H7 (cell line): ENCODE results near the gene GPR37. TPM values are rescaled to one million over a fixed set of nuclear protein-coding genes. Genes with fewer than 3 reads are reported as not detected.

ENCODE experiments used
- DNase-seq: peaks from one replicate; pipeline ENCODE4 v3.0.0; 2012
- H3K27me3 ChIP-seq: 2 replicates; pipeline ENCODE4 v1.6.0; 2011; ENCODE audit warnings: mild to moderate bottlenecking, low read length; ENCODE audit not compliant: control insufficient read depth, insufficient read depth
- H3K36me3 ChIP-seq: replicated peaks from 2 replicates; pipeline ENCODE4 v1.5.1; 2011; ENCODE audit warnings: low read length; ENCODE audit not compliant: control insufficient read depth, insufficient read depth
- H3K4me3 ChIP-seq: 2 replicates; pipeline ENCODE4 v1.5.1; 2011; ENCODE audit warnings: low read depth, mild to moderate bottlenecking, control low read depth, low read length, moderate library complexity; ENCODE audit not compliant: insufficient read depth
- total RNA-seq: library from RNA; depleted of rRNA; stranded (reverse); fragments of >200 nt; shearing (Covaris generic); gene quantifications from 2 replicates; pipeline ENCODE4 v1.2.3, GENCODE V29; 2014

GPR37 gene
- total RNA-seq, 1 experiment from 2014 or later: 20.0 TPM

DNA sequence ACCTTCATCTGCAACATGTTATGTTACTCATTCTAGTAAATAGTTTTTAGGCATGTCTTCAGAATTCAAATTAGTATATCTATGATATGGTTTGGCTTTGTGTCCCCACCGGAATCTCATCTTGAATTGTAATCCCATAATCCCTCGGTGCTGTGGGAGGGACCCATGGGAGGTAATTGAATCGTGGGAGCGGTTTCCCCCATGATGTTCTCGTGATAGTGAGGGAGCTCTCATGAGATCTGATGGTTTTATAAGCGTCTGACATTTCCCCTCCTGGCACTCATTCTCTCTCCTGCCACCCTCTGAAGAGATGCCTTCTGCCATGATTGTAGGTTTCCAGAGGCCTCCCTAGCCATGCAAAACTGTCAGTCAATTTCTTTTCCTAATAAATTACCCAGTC is 20.4 kb upstream of the GPR37 start:
- DNase-seq: no peak
- no peaks in the 10 kb centered on the region for H3K36me3 ChIP-seq
- no peak overlapping the region for H3K4me3 ChIP-seq
- H3K27me3 ChIP-seq: no peaks in the 10 kb centered on the region

GRCh38 chr7:124784879-124785818 is 19.6 kb upstream of the GPR37 start:
- peak; percentile 52 for DNase-seq
- no peaks in the 10 kb centered on the region for H3K27me3 ChIP-seq
- H3K4me3 ChIP-seq: no peak overlapping the region
- no peaks in the 10 kb centered on the region for H3K36me3 ChIP-seq

DNA sequence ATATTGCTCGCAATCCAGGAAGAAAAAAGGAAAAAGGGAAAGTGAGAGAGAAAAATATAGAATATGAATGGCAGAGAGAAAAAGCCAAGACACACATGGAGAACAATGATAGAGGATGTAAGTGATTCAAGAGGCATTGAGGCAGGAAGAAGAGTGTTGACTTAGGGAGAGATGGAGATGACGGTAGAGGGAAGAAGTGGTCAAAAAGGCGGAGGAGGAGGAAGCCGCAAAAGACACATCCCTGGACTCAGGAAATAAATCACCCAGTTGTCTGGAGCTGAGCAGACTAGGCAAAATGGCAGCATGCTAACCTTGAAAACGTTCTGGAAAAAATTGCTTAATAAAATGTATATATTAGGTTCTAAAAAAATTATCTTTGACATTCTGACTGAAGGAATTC is 17.7 kb upstream of the GPR37 start:
- DNase-seq: no peak
- Histone ChIP-seq H3K36me3 (no peaks in the 10 kb centered on the region), H3K4me3 (no peak overlapping the region), H3K27me3 (no peaks in the 10 kb centered on the region)

GRCh38 chr7:124781907-124782734 is 16.5 kb upstream of the GPR37 start:
- H3K36me3 ChIP-seq: no peaks in the 10 kb centered on the region
- no peak for DNase-seq

DNA sequence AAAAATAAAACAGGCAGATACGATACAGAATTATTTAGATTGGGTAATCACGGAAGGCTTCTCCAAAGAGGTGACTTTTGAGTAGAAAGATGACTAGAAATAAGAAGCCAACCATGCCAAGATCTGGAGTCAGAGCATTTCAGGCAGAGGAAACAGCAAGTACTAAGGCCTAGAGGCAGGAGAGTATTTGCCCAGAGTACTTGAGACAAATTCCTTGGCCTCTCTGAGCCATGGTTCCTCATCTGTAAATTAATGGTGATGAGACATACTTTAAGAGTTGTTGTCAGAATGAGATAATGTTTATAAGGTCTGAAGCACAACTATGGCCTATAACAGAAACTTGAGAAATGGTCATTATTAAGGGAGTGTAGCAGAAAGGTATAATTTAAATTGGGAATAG is 15.8 kb upstream of the GPR37 start:
- no peaks in the 10 kb centered on the region for H3K36me3 ChIP-seq
- H3K4me3 ChIP-seq: no peak overlapping the region
- no peaks in the 10 kb centered on the region for H3K27me3 ChIP-seq
- DNase-seq: no peak

More at GRCh38 chr7:124781907-124782734, 16.5 kb upstream of the GPR37 start:
- Histone ChIP-seq H3K27me3 (no peaks in the 10 kb centered on the region), H3K4me3 (no peak overlapping the region)

- Histone ChIP-seq H3K36me3 (no peaks in the 10 kb centered on the region), H3K4me3 (no peak overlapping the region), H3K27me3 (no peaks in the 10 kb centered on the region)
- no peak for DNase-seq
These were observed 15.0 kb upstream of the GPR37 start for GRCh38 chr7:124780608-124781007.

DNA sequence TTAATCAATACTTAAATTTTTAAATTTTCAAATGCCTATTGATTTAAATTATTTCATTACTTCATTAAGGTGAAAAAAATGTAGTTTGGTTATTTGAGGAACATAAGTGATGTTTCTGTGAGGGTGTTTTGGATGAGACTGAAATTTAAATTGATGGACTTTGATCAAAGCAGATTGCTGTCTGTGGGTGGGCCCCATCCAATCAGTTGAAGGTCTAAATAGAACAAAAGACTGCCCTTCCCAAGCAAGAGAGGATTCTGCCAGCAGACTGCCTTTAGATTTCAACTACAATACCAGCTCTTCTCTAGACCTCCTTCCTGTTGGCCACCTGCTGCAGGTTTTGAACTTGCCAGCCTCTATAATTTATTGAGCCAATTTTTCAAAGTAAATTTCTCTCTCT is 14.5 kb upstream of the GPR37 start:
- no peak for DNase-seq
- H3K36me3 ChIP-seq: no peaks in the 10 kb centered on the region
- no peak overlapping the region for H3K4me3 ChIP-seq
- no peaks in the 10 kb centered on the region for H3K27me3 ChIP-seq

DNA sequence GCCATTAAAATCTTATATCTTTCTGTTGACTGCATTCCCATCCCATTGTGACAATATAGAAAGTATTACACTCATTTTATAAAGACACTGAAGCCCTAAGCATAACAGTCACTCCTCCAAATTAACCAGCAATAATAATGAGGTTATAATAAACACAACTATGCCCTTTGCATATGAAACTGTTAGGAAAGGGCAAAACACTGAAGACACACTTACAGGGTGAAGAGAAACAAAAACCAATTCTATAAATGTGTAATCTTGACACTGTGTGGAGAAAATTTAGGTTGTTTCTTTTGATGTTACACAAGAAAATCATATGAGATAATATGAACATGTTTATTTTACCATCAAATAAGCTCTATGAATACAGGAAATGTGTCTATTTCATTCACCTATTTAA is 14.0 kb upstream of the GPR37 start:
- Histone ChIP-seq H3K4me3 (no peak overlapping the region), H3K36me3 (no peaks in the 10 kb centered on the region), H3K27me3 (no peaks in the 10 kb centered on the region)
- no peak for DNase-seq

GRCh38 chr7:124779194-124779593 is 13.6 kb upstream of the GPR37 start:
- DNase-seq: no peak

GRCh38 chr7:124777268-124777667 is 11.7 kb upstream of the GPR37 start:
- DNase-seq: no peak
- Histone ChIP-seq H3K27me3 (no peaks in the 10 kb centered on the region), H3K36me3 (no peaks in the 10 kb centered on the region), H3K4me3 (no peak overlapping the region)

More at GRCh38 chr7:124779194-124779593, 13.6 kb upstream of the GPR37 start:
- no peaks in the 10 kb centered on the region for H3K36me3 ChIP-seq
- H3K4me3 ChIP-seq: no peak overlapping the region
- no peaks in the 10 kb centered on the region for H3K27me3 ChIP-seq

GRCh38 chr7:124776153-124776552 is 10.6 kb upstream of the GPR37 start:
- DNase-seq: no peak
- no peak overlapping the region for H3K4me3 ChIP-seq
- no peaks in the 10 kb centered on the region for H3K27me3 ChIP-seq
- H3K36me3 ChIP-seq: no peaks in the 10 kb centered on the region

- Histone ChIP-seq H3K36me3 (no peaks in the 10 kb centered on the region), H3K4me3 (no peak overlapping the region), H3K27me3 (no peaks in the 10 kb centered on the region)
- DNase-seq: no peak
These were observed 9.8 kb upstream of the GPR37 start for GRCh38 chr7:124775422-124775821.

GRCh38 chr7:124773938-124774337 is 8.3 kb upstream of the GPR37 start:
- Histone ChIP-seq H3K27me3 (no peaks in the 10 kb centered on the region), H3K4me3 (no peak overlapping the region), H3K36me3 (no peaks in the 10 kb centered on the region)
- DNase-seq: no peak

DNA sequence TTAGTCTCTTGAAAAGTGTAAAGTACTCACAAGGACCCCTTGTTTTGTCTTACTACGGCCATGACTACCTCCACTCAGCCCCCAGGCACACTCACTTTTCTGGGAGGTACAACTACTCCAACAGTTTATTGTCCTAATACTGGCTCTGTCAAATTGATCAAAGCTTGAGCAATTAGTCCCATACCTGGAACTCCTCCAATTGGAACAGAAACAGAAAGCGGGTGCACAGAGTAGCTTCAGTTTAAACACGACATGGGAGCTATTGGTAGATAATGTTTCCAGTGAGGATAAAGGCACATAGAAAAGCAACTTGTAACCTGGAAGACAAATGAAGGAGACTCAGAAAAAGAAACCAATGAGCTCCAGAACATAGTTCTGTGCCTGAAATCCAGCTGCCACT is 7.7 kb upstream of the GPR37 start:
- Histone ChIP-seq H3K36me3 (no peaks in the 10 kb centered on the region), H3K27me3 (no peaks in the 10 kb centered on the region), H3K4me3 (no peak overlapping the region)
- no peak for DNase-seq

DNA sequence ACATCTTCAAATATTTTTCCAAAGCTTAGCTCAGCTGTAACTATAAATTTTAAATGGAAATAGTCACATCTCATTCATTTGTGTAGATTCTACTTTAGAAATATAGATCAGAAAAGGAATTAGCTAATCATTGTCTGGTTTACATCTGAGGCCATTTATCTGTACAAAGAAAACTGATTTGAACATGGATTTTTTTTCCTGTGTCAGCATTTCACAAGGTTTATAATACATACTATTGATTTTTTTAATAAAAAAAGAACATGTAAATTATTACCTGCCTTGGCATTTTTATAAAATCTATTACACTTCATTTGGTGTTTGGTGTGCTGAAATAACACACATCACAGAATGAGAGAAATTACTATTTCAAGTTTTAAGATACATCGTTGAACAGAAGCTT is 3.5 kb upstream of the GPR37 start:
- no peak for DNase-seq
- no peak overlapping the region for H3K4me3 ChIP-seq

More for the DNA sequence above, 3.5 kb upstream of the GPR37 start:
- Histone ChIP-seq H3K27me3 (peaks cover 13% of the 10 kb centered on the region), H3K36me3 (no peaks in the 10 kb centered on the region)
